Trophoblast cell (in vitro differentiated cells and primary cell): Measurements from ENCODE around the gene PTPRM.

Experiments
- DNase-seq, 2 donors: peaks; one replicate each; pipeline ENCODE4 v3.0.0-alpha.2; 2016
- H2AFZ ChIP-seq: 2 replicates; pipeline ENCODE4 v1.6.1; 2013; ENCODE audit warnings: low read length, moderate library complexity, mild to moderate bottlenecking; ENCODE audit not compliant: insufficient read depth, poor library complexity
- H2AK5ac ChIP-seq: 2 replicates; pipeline ENCODE4 v1.6.1; 2013; ENCODE audit warnings: mild to moderate bottlenecking, low read length
- H2BK120ac ChIP-seq: 2 replicates; pipeline ENCODE4 v1.6.1; 2013; ENCODE audit warnings: low read length, mild to moderate bottlenecking, moderate library complexity; ENCODE audit not compliant: insufficient read depth, poor library complexity
- H2BK12ac ChIP-seq: 2 replicates; pipeline ENCODE4 v1.6.1; 2013; ENCODE audit warnings: mild to moderate bottlenecking, low read length, moderate library complexity
- H2BK5ac ChIP-seq: 2 replicates; pipeline ENCODE4 v1.6.1; 2013; ENCODE audit warnings: low read length, low read depth, moderate library complexity, mild to moderate bottlenecking; ENCODE audit not compliant: poor library complexity
- H3K14ac ChIP-seq: 2 replicates; pipeline ENCODE4 v1.6.1; 2013; ENCODE audit warnings: mild to moderate bottlenecking, low read length
- H3K18ac ChIP-seq: 2 replicates; pipeline ENCODE4 v1.6.1; 2013; ENCODE audit warnings: mild to moderate bottlenecking, low read length
- H3K23ac ChIP-seq: 2 replicates; pipeline ENCODE4 v1.6.1; 2013; ENCODE audit warnings: low read length
- H3K27ac ChIP-seq: 2 replicates; pipeline ENCODE4 v1.5.1; 2013; ENCODE audit warnings: low read depth, mild to moderate bottlenecking, inconsistent platforms, low read length, moderate library complexity
- H3K27me3 ChIP-seq: 2 replicates; pipeline ENCODE4 v1.6.1; 2013; ENCODE audit warnings: inconsistent platforms, mild to moderate bottlenecking, low read length, moderate library complexity; ENCODE audit not compliant: insufficient read depth
- H3K36me3 ChIP-seq, 2 experiments: 1 replicate in 1 of 2; 2 replicates in 1 of 2; pipeline ENCODE4 v1.6.1; 2013; ENCODE audit warnings: low read length in 2 of 2, mild to moderate bottlenecking in 2 of 2, moderate library complexity in 1 of 2; ENCODE audit not compliant: insufficient read depth in 2 of 2, control insufficient read depth in 1 of 2
- H3K4ac ChIP-seq: 2 replicates; pipeline ENCODE4 v1.6.1; 2013; ENCODE audit warnings: low read depth, mild to moderate bottlenecking, low read length, moderate library complexity
- H3K4me1 ChIP-seq, 2 experiments: 1 replicate in 1 of 2; 2 replicates in 1 of 2; pipeline ENCODE4 v1.6.1; 2013; ENCODE audit warnings: low read length in 2 of 2, mild to moderate bottlenecking in 2 of 2, moderate library complexity in 1 of 2; ENCODE audit not compliant: insufficient read depth in 2 of 2, control insufficient read depth in 1 of 2
- H3K4me2 ChIP-seq: 2 replicates; pipeline ENCODE4 v1.6.1; 2013; ENCODE audit warnings: inconsistent platforms, mild to moderate bottlenecking, low read length, moderate library complexity
- H3K4me3 ChIP-seq: 2 replicates; pipeline ENCODE4 v1.5.1; 2013; ENCODE audit warnings: mild to moderate bottlenecking, low read depth, low read length, inconsistent platforms
- H3K79me1 ChIP-seq: one replicate; pipeline ENCODE4 v1.6.1; 2013; ENCODE audit warnings: low read length
- H3K79me2 ChIP-seq: 2 replicates; pipeline ENCODE4 v1.6.1; 2013; ENCODE audit warnings: low read length, mild to moderate bottlenecking; ENCODE audit not compliant: control insufficient read depth, insufficient read depth, poor library complexity
- H3K9ac ChIP-seq: 2 replicates; pipeline ENCODE4 v1.6.1; 2013; ENCODE audit warnings: mild to moderate bottlenecking, low read length
- H3K9me3 ChIP-seq: 2 replicates; pipeline ENCODE4 v1.6.1; 2013; ENCODE audit warnings: low read depth, mild to moderate bottlenecking, control low read depth, inconsistent platforms, low read length; ENCODE audit not compliant: insufficient read depth
- H4K12ac ChIP-seq: 2 replicates; pipeline ENCODE4 v1.6.1; 2013; ENCODE audit warnings: low read depth, mild to moderate bottlenecking, low read length, moderate library complexity
- H4K8ac ChIP-seq: 2 replicates; pipeline ENCODE4 v1.6.1; 2013; ENCODE audit warnings: low read depth, mild to moderate bottlenecking, low read length, moderate library complexity
- H4K91ac ChIP-seq: one replicate; pipeline ENCODE4 v1.6.1; 2013; ENCODE audit warnings: low read depth, mild to moderate bottlenecking, low read length, moderate library complexity
- WGBS: extraction: QIAGEN DNeasy Blood & Tissue Kit; methylation state at CpG from one replicate; pipeline ENCODE4 v1.1.7; 2013; ENCODE audit warnings: missing lambda C conversion rate; ENCODE audit not compliant: insufficient read length, insufficient coverage; ENCODE audit errors: extremely low coverage; 5-methylcytosine and 5-hydroxymethylcytosine counted together

Gene PTPRM

GRCh38 chr18:7904529-7904928 is 337.4 kb downstream of the PTPRM start:
- no peak overlapping the region for H3K14ac ChIP-seq
- peaks cover 0 to 2% of the 10 kb centered on the region in 2 experiments for H3K4me1 ChIP-seq
- no peaks in the 10 kb centered on the region for H3K27me3 ChIP-seq
- H2AK5ac ChIP-seq: no peak overlapping the region
- H4K12ac ChIP-seq: no peak overlapping the region
- H3K79me1 ChIP-seq: no peaks in the 10 kb centered on the region
- H3K4me2 ChIP-seq: no peak overlapping the region
- no peak overlapping the region for H3K27ac ChIP-seq
- no peak overlapping the region for H2BK120ac ChIP-seq
- no peaks in the 10 kb centered on the region for H3K9me3 ChIP-seq
- no peak overlapping the region for H3K9ac ChIP-seq
- H3K4ac ChIP-seq: no peak overlapping the region
- no peak overlapping the region for H2BK12ac ChIP-seq
- no peak overlapping the region for H2AFZ ChIP-seq
- H3K79me2 ChIP-seq: no peaks in the 10 kb centered on the region
- no peak overlapping the region for H4K91ac ChIP-seq
- H3K36me3 ChIP-seq: no peaks in the 10 kb centered on the region
- H3K18ac ChIP-seq: no peak overlapping the region
- DNase-seq: no peak
- no peak overlapping the region for H2BK5ac ChIP-seq
- no peak overlapping the region for H4K8ac ChIP-seq
- no peak overlapping the region for H3K4me3 ChIP-seq
- no CpG with 5 or more reads among the region's 2 CpGs for WGBS
- no peak overlapping the region for H3K23ac ChIP-seq

DNA sequence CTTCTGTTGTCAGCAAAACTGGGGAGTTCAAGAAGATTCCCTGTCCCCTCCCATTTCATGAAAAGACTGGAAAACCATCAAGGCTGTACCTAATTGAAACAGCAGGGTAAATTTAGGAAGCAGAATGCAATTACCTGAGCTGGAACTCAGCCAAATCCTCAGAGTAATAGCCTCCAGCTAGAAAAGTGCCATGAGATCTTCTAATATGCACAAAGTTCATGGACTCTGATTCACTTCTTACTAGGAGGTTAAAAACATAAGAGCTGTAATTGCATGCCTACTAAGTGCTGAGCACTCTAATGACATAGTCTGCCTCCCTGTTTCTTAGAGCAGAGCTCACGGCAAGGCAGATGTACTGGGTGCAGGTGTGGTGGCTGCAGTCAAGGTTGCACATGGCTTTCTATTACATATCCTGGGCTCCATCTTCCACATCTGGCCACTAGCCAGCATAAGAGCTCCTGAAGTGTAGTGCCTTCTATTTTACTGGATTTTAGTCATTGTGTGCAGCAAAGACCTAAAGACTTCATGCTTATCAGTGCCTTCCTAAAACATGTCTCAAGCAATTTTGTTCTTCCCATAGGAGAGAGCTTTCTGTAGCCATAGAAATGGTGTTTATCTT is 341.7 kb downstream of the PTPRM start:
- H3K4me1 ChIP-seq: no peaks in the 10 kb centered on the region
- no peak overlapping the region for H2BK12ac ChIP-seq
- no peak overlapping the region for H3K18ac ChIP-seq
- no peak overlapping the region for H3K23ac ChIP-seq
- H2AFZ ChIP-seq: no peak overlapping the region
- H3K79me2 ChIP-seq: no peaks in the 10 kb centered on the region
- no peak overlapping the region for H2BK120ac ChIP-seq
- H2AK5ac ChIP-seq: no peak overlapping the region
- H3K9ac ChIP-seq: no peak overlapping the region
- H3K4me2 ChIP-seq: no peak overlapping the region
- H3K27ac ChIP-seq: no peak overlapping the region
- H3K36me3 ChIP-seq: no peaks in the 10 kb centered on the region
- H4K12ac ChIP-seq: no peak overlapping the region
- no peak overlapping the region for H3K4me3 ChIP-seq
- WGBS: no CpG with 5 or more reads among the region's 1 CpG
- peak in 1 of 2 donors; percentile 54 for DNase-seq
- no peak overlapping the region for H4K8ac ChIP-seq
- no peaks in the 10 kb centered on the region for H3K27me3 ChIP-seq
- no peak overlapping the region for H3K14ac ChIP-seq
- no peaks in the 10 kb centered on the region for H3K79me1 ChIP-seq
- no peaks in the 10 kb centered on the region for H3K9me3 ChIP-seq
- no peak overlapping the region for H4K91ac ChIP-seq
- no peak overlapping the region for H2BK5ac ChIP-seq
- no peak overlapping the region for H3K4ac ChIP-seq

GRCh38 chr18:7914834-7915670 is 347.9 kb downstream of the PTPRM start:
- H3K14ac ChIP-seq: no peak overlapping the region
- H3K4me3 ChIP-seq: no peak overlapping the region
- no peak overlapping the region for H2AFZ ChIP-seq
- no peak overlapping the region for H3K9ac ChIP-seq
- no peak overlapping the region for H3K18ac ChIP-seq
- no peak overlapping the region for H4K91ac ChIP-seq
- no peaks in the 10 kb centered on the region for H3K27me3 ChIP-seq
- no peaks in the 10 kb centered on the region for H3K36me3 ChIP-seq
- H3K9me3 ChIP-seq: no peaks in the 10 kb centered on the region
- H3K4me2 ChIP-seq: no peak overlapping the region
- H3K79me2 ChIP-seq: no peaks in the 10 kb centered on the region
- H3K4me1 ChIP-seq: no peaks in the 10 kb centered on the region
- no peaks in the 10 kb centered on the region for H3K79me1 ChIP-seq
- no peak overlapping the region for H3K4ac ChIP-seq
- WGBS: no CpG with 5 or more reads among the region's 5 CpGs
- H2BK5ac ChIP-seq: no peak overlapping the region
- H3K27ac ChIP-seq: no peak overlapping the region
- H4K8ac ChIP-seq: no peak overlapping the region
- no peak overlapping the region for H2BK120ac ChIP-seq
- no peak overlapping the region for H4K12ac ChIP-seq
- DNase-seq: no peak
- H3K23ac ChIP-seq: no peak overlapping the region
- no peak overlapping the region for H2BK12ac ChIP-seq
- H2AK5ac ChIP-seq: no peak overlapping the region

DNA sequence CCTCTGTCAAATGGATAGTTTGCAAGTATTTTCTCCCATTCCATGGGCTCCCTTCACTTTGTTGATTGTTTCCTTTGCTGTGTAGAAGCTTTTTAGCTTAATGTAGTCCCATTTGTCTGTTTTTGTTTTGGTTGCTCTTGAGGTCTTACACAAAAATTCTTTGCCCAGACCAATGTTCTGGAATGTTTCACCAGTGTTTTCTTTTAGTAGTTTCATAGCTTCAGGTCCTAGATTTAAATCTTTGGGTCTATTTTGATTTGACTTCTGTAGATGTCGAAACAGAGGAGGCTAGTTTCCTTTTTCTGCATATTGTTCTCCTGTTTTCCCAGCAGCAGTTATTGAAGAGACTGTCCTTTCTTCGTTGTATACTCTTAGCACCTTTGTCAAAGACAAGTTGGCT is 351.6 kb downstream of the PTPRM start:
- H3K79me2 ChIP-seq: no peaks in the 10 kb centered on the region
- no peak overlapping the region for H3K14ac ChIP-seq
- H3K9me3 ChIP-seq: no peaks in the 10 kb centered on the region
- H3K79me1 ChIP-seq: peaks cover 3% of the 10 kb centered on the region
- H3K18ac ChIP-seq: no peak overlapping the region
- H2BK120ac ChIP-seq: no peak overlapping the region
- no peak overlapping the region for H3K23ac ChIP-seq
- H2BK5ac ChIP-seq: no peak overlapping the region
- no peak overlapping the region for H2BK12ac ChIP-seq
- H2AK5ac ChIP-seq: no peak overlapping the region
- peak overlapping the region; percentile 58 for H3K27ac ChIP-seq
- no peak overlapping the region for H3K4me3 ChIP-seq
- H4K91ac ChIP-seq: no peak overlapping the region
- no peak overlapping the region for H3K9ac ChIP-seq
- H4K12ac ChIP-seq: no peak overlapping the region
- no peak overlapping the region for H2AFZ ChIP-seq
- H3K36me3 ChIP-seq: no peaks in the 10 kb centered on the region
- H3K4me1 ChIP-seq: peaks cover 9 to 10% of the 10 kb centered on the region in 2 experiments
- H3K4me2 ChIP-seq: no peak overlapping the region
- no peak overlapping the region for H3K4ac ChIP-seq
- no peaks in the 10 kb centered on the region for H3K27me3 ChIP-seq
- WGBS: no CpG with 5 or more reads among the region's 2 CpGs
- H4K8ac ChIP-seq: no peak overlapping the region
- no peak for DNase-seq
